IMR-90 (cell line): ENCODE results near the gene HOXB8. TPM values are rescaled to one million over a fixed set of nuclear protein-coding genes. Genes with fewer than 3 reads are reported as not detected.
A peak's percentile ranks its signal among the peaks of the same experiment; 100 is the strongest.

ENCODE experiments used
- ATAC-seq: fragments of 200-7000 bp; cut with Tn5 transposase; 2 replicates; pipeline ENCODE4 v1.9.1; 2020; ENCODE audit warnings: low read depth, mild to moderate bottlenecking, moderate library complexity
- BruUV-seq: library from RNA; stranded (reverse); fragments of 400-500 nt; replicated peaks from 2 replicates; lab custom pipeline; 2021; lab: Mats Ljungman, UMichigan
- CTCF ChIA-PET: fragments of 300-600 bp; formaldehyde crosslinking; extraction: SDS; loops from one replicate; lab custom pipeline; 2021; ENCODE audit warnings: antibody characterized with exemption; lab: Yijun Ruan, JAX
- POLR2A ChIA-PET: fragments of 300-600 bp; sonication (Branson Sonifier 250); formaldehyde crosslinking; loops from one replicate; lab custom pipeline; 2022; ENCODE audit warnings: antibody characterized with exemption; ENCODE audit not compliant: unreplicated experiment; lab: Charles Lee
- DNase-seq: peaks from one replicate; pipeline ENCODE4 v3.0.0; 2013
- H2AFZ ChIP-seq: replicated peaks from 2 replicates; pipeline ENCODE3; 2013; ENCODE audit warnings: low read length, mild to moderate bottlenecking; ENCODE audit not compliant: poor library complexity
- H2AK5ac ChIP-seq: 2 replicates; pipeline ENCODE4 v1.6.1; 2013; ENCODE audit warnings: low read depth, low read length, inconsistent platforms
- H2AK9ac ChIP-seq: replicated peaks from 2 replicates; pipeline ENCODE3; 2013; ENCODE audit warnings: mild to moderate bottlenecking, low read depth, low read length, moderate library complexity; ENCODE audit not compliant: poor library complexity
- H2BK120ac ChIP-seq: 2 replicates; pipeline ENCODE4 v1.6.1; 2013; ENCODE audit warnings: low read depth, low read length, inconsistent platforms
- H2BK15ac ChIP-seq: 3 replicates; pipeline ENCODE4 v1.6.1; 2013; ENCODE audit warnings: low read depth, low read length, inconsistent platforms
- H2BK20ac ChIP-seq: 2 replicates; pipeline ENCODE4 v1.6.1; 2013; ENCODE audit warnings: low read depth, mild to moderate bottlenecking, inconsistent platforms, low read length, moderate library complexity
- H2BK5ac ChIP-seq: 2 replicates; pipeline ENCODE4 v1.6.1; 2013; ENCODE audit warnings: mild to moderate bottlenecking, low read depth, low read length, inconsistent platforms; ENCODE audit not compliant: poor library complexity, severe bottlenecking
- H3K14ac ChIP-seq: replicated peaks from 2 replicates; pipeline ENCODE4 v1.6.1; 2013; ENCODE audit warnings: low read depth, low read length, inconsistent platforms
- H3K18ac ChIP-seq: 2 replicates; pipeline ENCODE4 v1.6.1; 2013; ENCODE audit warnings: low read depth, low read length, control low read depth
- H3K23ac ChIP-seq: 2 replicates; pipeline ENCODE4 v1.6.1; 2013; ENCODE audit warnings: low read depth, low read length, inconsistent platforms
- H3K27ac ChIP-seq: 2 replicates; pipeline ENCODE4 v1.5.1; 2013; ENCODE audit warnings: mild to moderate bottlenecking, control low read depth, low read length; ENCODE audit not compliant: insufficient read depth
- H3K27me3 ChIP-seq: 2 replicates; pipeline ENCODE4 v1.6.1; 2013; ENCODE audit warnings: low read length; ENCODE audit not compliant: control insufficient read depth, insufficient read depth
- H3K36me3 ChIP-seq: 2 replicates; pipeline ENCODE4 v1.6.1; 2013; ENCODE audit warnings: low read length, mixed read lengths; ENCODE audit not compliant: control insufficient read depth, insufficient read depth
- H3K4ac ChIP-seq: 2 replicates; pipeline ENCODE4 v1.6.1; 2013; ENCODE audit warnings: low read depth, low read length, inconsistent platforms
- H3K4me1 ChIP-seq: 2 replicates; pipeline ENCODE4 v1.6.1; 2013; ENCODE audit warnings: low read length, mixed read lengths; ENCODE audit not compliant: control insufficient read depth, insufficient read depth
- H3K4me2 ChIP-seq: 2 replicates; pipeline ENCODE4 v1.6.1; 2013; ENCODE audit warnings: low read depth, mild to moderate bottlenecking, control low read depth, low read length, moderate library complexity
- H3K4me3 ChIP-seq: 2 replicates; pipeline ENCODE4 v1.5.1; 2013; ENCODE audit warnings: low read depth, mild to moderate bottlenecking, control low read depth, low read length, moderate library complexity; ENCODE audit not compliant: insufficient read depth
- H3K56ac ChIP-seq: 2 replicates; pipeline ENCODE4 v1.6.1; 2013; ENCODE audit warnings: low read length, inconsistent platforms; ENCODE audit not compliant: insufficient read depth; ENCODE audit errors: extremely low read depth
- H3K79me1 ChIP-seq, 2 experiments: 2 replicates each; pipeline ENCODE4 v1.6.1; 2013; ENCODE audit warnings: low read length in 2 of 2, inconsistent platforms in 1 of 2, low read depth in 1 of 2
- H3K9ac ChIP-seq: 2 replicates; pipeline ENCODE4 v1.6.1; 2013; ENCODE audit warnings: low read depth, low read length, control low read depth
- H3K9me1 ChIP-seq: 2 replicates; pipeline ENCODE4 v1.6.1; 2013; ENCODE audit warnings: low read length, inconsistent platforms; ENCODE audit not compliant: insufficient read depth
- H3K9me3 ChIP-seq: 2 replicates; pipeline ENCODE4 v1.6.1; 2013; ENCODE audit warnings: low read length; ENCODE audit not compliant: control insufficient read depth, insufficient read depth
- H4K20me1 ChIP-seq: 2 replicates; pipeline ENCODE4 v1.6.1; 2013; ENCODE audit warnings: low read length, inconsistent platforms; ENCODE audit not compliant: insufficient read depth
- H4K5ac ChIP-seq: 2 replicates; pipeline ENCODE4 v1.6.1; 2013; ENCODE audit warnings: mild to moderate bottlenecking, low read depth, low read length, control low read depth
- H4K8ac ChIP-seq, 2 experiments: 2 replicates each; pipeline ENCODE4 v1.6.1; 2013; ENCODE audit warnings: low read depth in 2 of 2, low read length in 2 of 2, control low read depth in 1 of 2, inconsistent platforms in 1 of 2
- H4K91ac ChIP-seq: 2 replicates; pipeline ENCODE4 v1.6.1; 2013; ENCODE audit warnings: low read depth, low read length, inconsistent platforms; ENCODE audit not compliant: insufficient read depth
- CHD1 ChIP-seq: IDR thresholded peaks from 2 replicates; pipeline ENCODE4 v1.6.1; 2012; ENCODE audit warnings: low read depth, low read length, improper control_type of control experiment
- FOS ChIP-seq: fragments of 150-350 bp; IDR thresholded peaks from 2 replicates; pipeline ENCODE4 v1.6.1; 2016; ENCODE audit warnings: low read depth, low read length
- MAZ ChIP-seq: IDR thresholded peaks from 2 replicates; pipeline ENCODE4 v1.6.1; 2012; ENCODE audit warnings: low read depth, mild to moderate bottlenecking, low read length, improper control_type of control experiment, moderate library complexity, borderline replicate concordance
- MXI1 ChIP-seq: IDR thresholded peaks from 2 replicates; pipeline ENCODE4 v1.6.1; 2012; ENCODE audit warnings: low read depth, mild to moderate bottlenecking, low read length, moderate library complexity, borderline replicate concordance
- POLR2A ChIP-seq: IDR thresholded peaks from 2 replicates; pipeline ENCODE4 v1.6.1; 2012; ENCODE audit warnings: mild to moderate bottlenecking, low read depth, low read length
- RAD21 ChIP-seq: IDR thresholded peaks from 2 replicates; pipeline ENCODE4 v1.6.1; 2012; ENCODE audit warnings: low read length, improper control_type of control experiment
- RCOR1 ChIP-seq: IDR thresholded peaks from 2 replicates; pipeline ENCODE4 v1.6.1; 2012; ENCODE audit warnings: mild to moderate bottlenecking, low read length, improper control_type of control experiment; ENCODE audit not compliant: insufficient replicate concordance
- RFX5 ChIP-seq: IDR thresholded peaks from 2 replicates; pipeline ENCODE4 v1.8.0; 2012; ENCODE audit warnings: low read depth, mild to moderate bottlenecking, low read length, moderate library complexity
- WGBS, 2 experiments: methylation state at CpG; one replicate each; pipeline versions ENCODE4 v1.1.5 to v1.1.7; 2013; ENCODE audit warnings: missing lambda C conversion rate in 2 of 2; ENCODE audit not compliant: insufficient read length in 1 of 2; ENCODE audit errors: extremely low coverage in 2 of 2; 5-methylcytosine and 5-hydroxymethylcytosine counted together
- dilution Hi-C: fragments of 300-500 bp; cut with HindIII; formaldehyde crosslinking; loops from one replicate; pipeline ENCODE4 v1.14.3; 2018; ENCODE audit warnings: low sequenced_read_pairs; ENCODE audit not compliant: unreplicated experiment
- in situ Hi-C: fragments of 300-500 bp; cut with MboI; formaldehyde crosslinking; loops from 3 replicates; pipeline ENCODE4 v1.14.3; 2019; ENCODE audit warnings: low sequenced_read_pairs, inconsistent platforms, mixed read lengths
- intact Hi-C: fragments of 100-400 bp; cut with micrococcal nuclease; formaldehyde crosslinking; loops from 2 replicates; pipeline ENCODE4 v1.10.0; 2022
- polyA plus RNA-seq, 3 experiments: library from polyadenylated mRNA; depleted of rRNA; stranded (reverse); fragments of >200 nt; gene quantifications; 2 replicates each; pipeline ENCODE4 v1.2.3, GENCODE V29; 2012; ENCODE audit warnings: low replicate concordance in 1 of 3
- total RNA-seq: library from RNA; depleted of rRNA; stranded (reverse); fragments of >200 nt; gene quantifications from 2 replicates; pipeline ENCODE4 v1.2.3, GENCODE V29; 2012
- TF ChIP-seq, protein P1 (sequence below): fragments of 150-350 bp; IDR thresholded peaks from 2 replicates; pipeline ENCODE4 v1.6.1; 2016; ENCODE audit warnings: low read depth, mild to moderate bottlenecking, low read length, moderate library complexity, borderline replicate concordance
- TF ChIP-seq, protein P2 (sequence below): conservative IDR thresholded peaks from 2 replicates; pipeline ENCODE4 v1.5.1; 2012; ENCODE audit warnings: mild to moderate bottlenecking, low read depth, low read length, improper control_type of control experiment
- TF ChIP-seq, protein P3 (sequence below): fragments of 150-350 bp; IDR thresholded peaks from 2 replicates; pipeline ENCODE4 v1.6.1; 2017; ENCODE audit warnings: mild to moderate bottlenecking, antibody characterized with exemption, low read length, low read depth

The HOXB8 gene
- total and polyA plus RNA-seq, 2 of the 4 experiments (the other 2 are of a cell fraction), result 0.54 to 5.3 TPM

DNA sequence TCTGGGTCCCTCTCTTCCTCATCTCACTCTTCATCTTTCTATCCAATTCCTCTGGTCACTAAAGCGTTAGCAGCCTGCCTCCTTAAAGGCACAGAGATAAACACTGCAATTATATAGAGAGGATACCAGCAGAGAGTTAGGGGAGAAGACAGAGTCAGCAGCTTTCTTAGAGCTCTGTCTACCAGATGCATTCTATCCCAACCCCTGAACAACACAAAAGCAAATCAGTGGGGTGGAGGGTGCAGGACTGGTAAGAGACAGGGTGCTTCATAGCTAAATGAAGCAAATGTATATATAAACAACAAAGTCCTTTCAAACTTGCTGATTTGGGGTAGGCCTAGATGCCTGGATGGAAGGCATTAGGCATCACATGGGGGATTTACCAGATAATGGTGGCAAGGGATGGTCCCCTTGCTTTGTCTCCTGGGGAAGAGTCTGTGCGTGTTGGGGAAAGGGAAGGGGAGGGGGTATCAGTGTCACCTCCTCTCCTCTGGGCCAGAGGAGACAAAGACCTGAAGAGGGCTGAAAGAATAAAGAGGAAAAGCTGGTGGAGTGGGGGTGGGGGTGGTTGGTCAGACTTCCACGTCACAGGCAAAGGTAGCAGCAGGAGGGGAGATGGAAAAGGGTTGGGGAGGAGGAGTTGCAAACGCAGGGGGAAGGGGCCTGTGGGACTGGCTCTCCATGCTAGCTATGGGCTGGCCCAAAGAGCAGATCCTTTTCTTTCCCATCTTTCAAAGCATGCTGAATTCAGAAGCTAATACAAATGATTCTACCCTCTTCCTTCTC is 49.0 kb downstream of the HOXB8 start (continued):
- TF ChIP-seq MAZ, result no peak

DNA sequence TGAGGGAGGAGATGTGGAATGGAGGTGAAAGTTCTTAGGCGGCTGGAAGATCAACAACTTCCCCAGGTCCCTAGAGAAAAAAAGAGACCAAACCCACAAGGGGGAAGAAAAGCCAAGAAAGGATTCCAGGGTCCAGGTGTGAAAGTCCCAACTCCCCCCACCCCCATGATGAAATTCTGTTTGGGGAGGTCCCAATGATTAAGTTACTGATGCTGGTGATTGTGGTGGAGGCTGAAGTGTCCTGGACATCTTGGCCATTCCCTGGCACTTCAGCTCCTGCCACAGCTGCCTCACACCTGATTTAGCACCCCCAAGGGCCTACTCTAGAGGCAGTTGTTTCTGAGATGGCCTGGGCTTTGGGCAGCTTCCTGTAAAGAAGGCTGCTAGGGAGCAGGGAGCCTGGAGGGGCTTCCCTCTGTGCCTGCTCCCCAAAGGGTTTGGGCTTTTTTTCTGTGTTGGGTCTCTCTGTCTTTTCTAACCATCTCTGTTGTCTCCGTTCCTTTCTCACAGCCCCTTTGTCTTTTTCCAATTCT is 50.0 kb downstream of the HOXB8 start:
- Histone ChIP-seq H2AK9ac (peak overlapping the region; percentile 59), H2BK5ac (peak overlapping the region; percentile 99), H3K36me3 (peaks cover 39% of the 10 kb centered on the region; the same call in 1 of the 2 replicates), H3K56ac (peak overlapping the region; percentile 84; the same call in 1 of the 2 replicates), H4K8ac (peak overlapping the region; percentile 18 to 92), H2BK20ac (peak overlapping the region; percentile 74), H3K4me1 (peaks cover 67% of the 10 kb centered on the region), H3K4ac (peak overlapping the region; percentile 99), H3K4me3 (peak overlapping the region; percentile 46), H3K27me3 (no peaks in the 10 kb centered on the region), H2AFZ (no peak overlapping the region), H4K91ac (peak overlapping the region; percentile 96), H4K5ac (peak overlapping the region; percentile 92), H3K79me1 (peaks cover 0 to 24% of the 10 kb centered on the region in 2 experiments; a peak in 2 of 4 replicates), H3K9ac (peak overlapping the region; percentile 92), H4K20me1 (peaks cover 34% of the 10 kb centered on the region), H3K23ac (peak overlapping the region; percentile 99), H3K18ac (peak overlapping the region; percentile 63), H2BK120ac (peak overlapping the region; percentile 90), H3K14ac (peak overlapping the region; percentile 95), H2AK5ac (peak overlapping the region; percentile 94), H3K4me2 (peak overlapping the region; percentile 98), H3K9me3 (no peaks in the 10 kb centered on the region), H3K9me1 (peaks cover 23% of the 10 kb centered on the region), H2BK15ac (peak overlapping the region; percentile 71; the same call in 2 of the 3 replicates), H3K27ac (peak overlapping the region; percentile 93)
- ATAC-seq (no peak), DNase-seq (no peak)
- ChIA-PET POLR2A (interaction anchor here (0.6 to 1.3 kb wide), 2 partner anchors 24 to 28 kb away, joined by 3 to 4 read pairs; partner anchors contain the start of gene HOXB5), CTCF (no interaction called here)
- intact Hi-C loops, result no loop called here
- TF ChIP-seq RCOR1 (no peak), RFX5 (no peak), CHD1 (no peak), RAD21 (no peak), POLR2A (no peak), FOS (no peak), MXI1 (no peak)
- TF ChIP-seq, protein P1, sequence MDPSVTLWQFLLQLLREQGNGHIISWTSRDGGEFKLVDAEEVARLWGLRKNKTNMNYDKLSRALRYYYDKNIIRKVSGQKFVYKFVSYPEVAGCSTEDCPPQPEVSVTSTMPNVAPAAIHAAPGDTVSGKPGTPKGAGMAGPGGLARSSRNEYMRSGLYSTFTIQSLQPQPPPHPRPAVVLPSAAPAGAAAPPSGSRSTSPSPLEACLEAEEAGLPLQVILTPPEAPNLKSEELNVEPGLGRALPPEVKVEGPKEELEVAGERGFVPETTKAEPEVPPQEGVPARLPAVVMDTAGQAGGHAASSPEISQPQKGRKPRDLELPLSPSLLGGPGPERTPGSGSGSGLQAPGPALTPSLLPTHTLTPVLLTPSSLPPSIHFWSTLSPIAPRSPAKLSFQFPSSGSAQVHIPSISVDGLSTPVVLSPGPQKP, result no peak
- TF ChIP-seq, protein P2, sequence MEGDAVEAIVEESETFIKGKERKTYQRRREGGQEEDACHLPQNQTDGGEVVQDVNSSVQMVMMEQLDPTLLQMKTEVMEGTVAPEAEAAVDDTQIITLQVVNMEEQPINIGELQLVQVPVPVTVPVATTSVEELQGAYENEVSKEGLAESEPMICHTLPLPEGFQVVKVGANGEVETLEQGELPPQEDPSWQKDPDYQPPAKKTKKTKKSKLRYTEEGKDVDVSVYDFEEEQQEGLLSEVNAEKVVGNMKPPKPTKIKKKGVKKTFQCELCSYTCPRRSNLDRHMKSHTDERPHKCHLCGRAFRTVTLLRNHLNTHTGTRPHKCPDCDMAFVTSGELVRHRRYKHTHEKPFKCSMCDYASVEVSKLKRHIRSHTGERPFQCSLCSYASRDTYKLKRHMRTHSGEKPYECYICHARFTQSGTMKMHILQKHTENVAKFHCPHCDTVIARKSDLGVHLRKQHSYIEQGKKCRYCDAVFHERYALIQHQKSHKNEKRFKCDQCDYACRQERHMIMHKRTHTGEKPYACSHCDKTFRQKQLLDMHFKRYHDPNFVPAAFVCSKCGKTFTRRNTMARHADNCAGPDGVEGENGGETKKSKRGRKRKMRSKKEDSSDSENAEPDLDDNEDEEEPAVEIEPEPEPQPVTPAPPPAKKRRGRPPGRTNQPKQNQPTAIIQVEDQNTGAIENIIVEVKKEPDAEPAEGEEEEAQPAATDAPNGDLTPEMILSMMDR, result no peak
- TF ChIP-seq, protein P3, sequence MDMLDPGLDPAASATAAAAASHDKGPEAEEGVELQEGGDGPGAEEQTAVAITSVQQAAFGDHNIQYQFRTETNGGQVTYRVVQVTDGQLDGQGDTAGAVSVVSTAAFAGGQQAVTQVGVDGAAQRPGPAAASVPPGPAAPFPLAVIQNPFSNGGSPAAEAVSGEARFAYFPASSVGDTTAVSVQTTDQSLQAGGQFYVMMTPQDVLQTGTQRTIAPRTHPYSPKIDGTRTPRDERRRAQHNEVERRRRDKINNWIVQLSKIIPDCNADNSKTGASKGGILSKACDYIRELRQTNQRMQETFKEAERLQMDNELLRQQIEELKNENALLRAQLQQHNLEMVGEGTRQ, result no peak
- dilution Hi-C loops, result no loop called here
- in situ Hi-C loops, result no loop called here
- WGBS, 2 experiments, result no CpG with 5 or more reads among the region's 2 CpGs
- BruUV-seq, result no TSS peak
